Islet of Langerhans (tissue), 1 donor: ENCODE results near the gene CTRB2.
"Not testable (repeated sequence)": the region's sequence is repeated elsewhere in the genome, so short reads cannot be mapped to it uniquely, and the experiment has no call there.

ENCODE experiments used
- FAIRE-seq: peaks from one replicate; lab custom pipeline; 2011; peaks lifted over from hg19 to GRCh38; lab: Jason Lieb, UNC

CTRB2 gene

DNA sequence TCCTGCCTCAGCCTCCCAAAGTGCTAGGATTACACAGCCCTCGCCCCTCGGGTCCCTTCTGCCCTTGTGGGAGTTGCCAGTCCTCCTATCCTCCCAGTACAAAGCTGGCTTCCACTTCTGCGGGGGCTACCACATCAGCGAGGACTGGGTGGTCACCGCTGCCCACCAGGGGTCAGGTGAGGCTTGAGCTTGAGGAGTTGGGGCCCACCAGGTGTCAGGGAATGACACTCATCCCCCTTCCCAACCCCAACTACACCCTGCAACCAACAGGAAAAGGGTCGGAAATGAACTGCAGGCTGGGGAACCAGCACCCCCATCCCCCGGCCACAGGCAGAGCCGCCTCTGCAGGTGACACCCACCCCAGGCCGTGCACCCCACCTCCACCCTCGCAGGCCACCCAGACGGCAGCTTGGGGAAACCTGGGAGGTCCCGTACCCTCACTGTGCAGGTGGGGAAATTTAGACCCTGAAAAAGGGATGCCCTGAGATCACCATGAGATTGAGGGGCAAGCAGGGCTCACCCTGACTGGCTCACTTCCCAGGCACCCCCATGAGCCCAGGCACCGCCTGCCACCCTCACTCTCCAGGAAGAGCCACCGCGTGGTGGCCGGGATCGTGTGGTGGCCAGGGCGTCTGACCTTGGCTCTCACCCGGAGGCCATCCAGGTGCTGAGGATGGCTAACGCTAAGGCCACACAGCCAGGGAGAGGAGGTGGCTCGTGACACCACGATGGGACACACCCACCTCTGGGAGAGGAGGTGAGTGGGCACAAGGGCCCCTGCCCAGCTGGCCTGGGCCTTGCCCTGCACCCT lies 19.8 kb upstream of the CTRB2 start:
- no peak for FAIRE-seq

DNA sequence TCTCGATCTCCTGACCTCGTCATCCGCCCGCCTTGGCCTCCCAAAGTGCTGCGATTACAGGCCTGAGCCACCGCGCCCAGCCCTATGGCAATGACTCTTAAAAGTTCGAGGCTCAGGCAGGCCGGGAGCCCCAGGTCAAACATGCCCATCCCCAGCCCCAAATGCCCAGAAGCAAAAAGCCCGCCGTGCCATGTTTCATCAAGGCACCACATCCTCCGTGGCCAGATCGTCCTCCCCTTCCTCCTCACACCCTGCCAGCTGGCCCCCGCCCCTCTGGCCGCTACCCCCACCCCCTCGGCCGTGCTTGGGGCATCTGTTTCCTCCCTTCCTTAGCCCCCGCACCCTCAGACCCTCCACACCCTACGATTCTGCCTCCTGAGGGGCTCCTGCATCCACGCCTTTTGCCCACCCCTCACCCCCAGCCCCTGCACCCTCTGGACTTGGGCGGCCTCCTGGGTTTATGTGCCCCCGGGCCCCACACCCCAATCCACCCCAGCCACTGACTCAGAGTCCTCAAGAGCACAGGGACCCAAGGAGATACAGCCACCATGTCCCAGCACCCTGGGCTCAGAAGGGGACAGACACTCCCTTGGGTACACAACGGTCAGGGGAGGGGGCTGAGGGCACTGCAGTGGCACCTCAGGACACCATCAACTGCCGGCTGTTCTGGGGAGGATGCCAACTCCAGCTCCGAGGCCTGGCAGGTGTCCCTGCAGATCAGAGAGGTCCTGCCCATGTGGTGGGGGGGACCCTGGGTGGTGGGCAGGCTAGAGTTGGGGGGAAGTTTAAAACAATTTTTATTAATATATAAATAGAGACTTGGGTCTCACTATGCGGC lies 18.9 kb upstream of the CTRB2 start:
- no peak for FAIRE-seq

DNA sequence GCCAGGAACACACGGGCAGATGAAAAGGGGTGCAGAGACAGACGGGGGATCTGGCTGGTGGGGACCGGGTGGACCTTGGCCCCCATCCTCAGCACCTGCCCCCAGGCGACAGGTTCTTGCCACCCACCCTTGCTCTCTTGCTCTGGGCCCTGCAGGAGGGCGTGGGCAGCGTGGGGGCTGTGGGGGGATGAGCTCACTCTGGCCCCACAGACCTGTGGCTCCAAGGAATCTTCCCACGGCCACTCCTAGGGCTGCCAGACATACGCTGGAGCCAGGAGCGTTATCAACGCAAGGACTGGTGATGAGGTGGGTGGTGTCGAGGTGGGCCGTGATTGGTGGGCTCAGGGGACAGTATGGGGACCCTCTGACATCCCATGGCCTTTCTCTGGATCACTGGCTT lies 18.1 kb upstream of the CTRB2 start:
- FAIRE-seq, result no peak

DNA sequence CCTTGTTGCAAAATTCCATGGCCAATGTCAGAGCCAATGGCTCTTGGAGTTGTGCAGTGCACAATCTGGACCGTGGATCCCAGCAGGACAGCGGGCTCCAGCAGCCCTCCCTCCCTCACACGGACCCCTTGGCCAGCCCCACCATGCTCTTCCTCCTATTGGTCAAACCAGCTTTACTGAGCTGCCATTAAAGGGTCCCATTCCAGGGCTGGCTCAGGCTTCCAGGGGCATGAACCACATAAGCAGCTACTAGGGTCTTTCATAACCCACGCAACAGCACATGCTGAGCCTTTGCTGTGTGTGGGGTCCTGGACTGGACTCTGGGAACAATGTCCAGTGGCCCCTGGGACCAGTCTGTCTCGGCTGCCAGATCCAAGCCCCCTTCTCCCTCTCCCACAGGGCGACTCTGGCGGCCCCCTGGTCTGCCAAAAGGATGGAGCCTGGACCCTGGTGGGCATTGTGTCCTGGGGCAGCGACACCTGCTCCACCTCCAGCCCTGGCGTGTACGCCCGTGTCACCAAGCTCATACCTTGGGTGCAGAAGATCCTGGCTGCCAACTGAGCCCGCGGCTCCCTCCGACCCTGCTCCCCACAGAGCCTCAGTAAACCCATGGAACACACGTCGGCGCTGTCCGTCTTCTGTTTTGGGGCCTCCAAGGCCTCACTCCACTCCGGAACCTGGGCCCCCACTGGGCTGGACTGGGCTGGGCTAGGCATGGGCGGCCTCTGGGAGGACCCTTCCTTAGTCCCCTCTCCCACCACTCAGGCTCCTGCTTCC lies 17.5 kb upstream of the CTRB2 start:
- no peak for FAIRE-seq

DNA sequence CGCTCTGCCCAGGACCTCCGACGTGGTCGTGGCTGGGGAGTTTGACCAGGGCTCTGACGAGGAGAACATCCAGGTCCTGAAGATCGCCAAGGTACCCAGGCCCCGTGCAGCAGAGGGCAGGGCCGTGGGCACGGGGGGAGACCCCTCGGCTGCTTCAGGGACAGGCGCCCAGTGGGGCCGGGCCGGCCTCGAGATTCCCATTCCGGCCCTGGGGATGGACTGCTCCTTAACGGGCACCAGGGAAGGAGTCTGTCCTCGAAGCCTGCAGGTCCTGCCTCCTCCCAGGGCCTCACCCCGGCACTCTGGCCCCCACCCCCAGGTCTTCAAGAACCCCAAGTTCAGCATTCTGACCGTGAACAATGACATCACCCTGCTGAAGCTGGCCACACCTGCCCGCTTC lies 16.2 kb upstream of the CTRB2 start:
- FAIRE-seq, result not testable (repeated sequence)

DNA sequence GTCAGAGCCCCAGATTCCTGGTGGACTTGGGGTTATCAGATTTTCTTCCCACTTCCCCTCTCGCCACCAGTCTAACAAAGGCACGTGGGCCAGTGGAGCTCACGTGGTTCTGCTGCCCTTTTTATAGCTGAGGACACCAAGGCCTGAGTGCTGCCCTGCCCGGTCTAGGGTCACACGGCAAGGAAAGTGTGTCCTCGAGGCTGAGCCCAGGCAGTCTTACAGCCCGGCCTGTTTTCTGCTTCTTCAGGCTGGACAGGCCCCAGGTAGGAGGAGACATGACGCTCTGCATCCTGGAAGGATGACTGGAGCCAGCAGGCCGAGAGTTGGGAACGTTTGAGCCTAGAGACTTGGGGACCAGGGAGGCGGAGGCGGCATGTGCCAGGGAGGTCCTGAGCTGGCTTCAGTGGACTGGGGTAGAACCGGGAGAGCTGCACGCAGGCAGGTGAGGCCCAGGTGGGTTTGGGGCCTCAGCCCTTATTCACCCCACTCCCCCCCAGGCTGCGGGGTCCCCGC lies 15.4 kb upstream of the CTRB2 start:
- FAIRE-seq, result no peak

DNA sequence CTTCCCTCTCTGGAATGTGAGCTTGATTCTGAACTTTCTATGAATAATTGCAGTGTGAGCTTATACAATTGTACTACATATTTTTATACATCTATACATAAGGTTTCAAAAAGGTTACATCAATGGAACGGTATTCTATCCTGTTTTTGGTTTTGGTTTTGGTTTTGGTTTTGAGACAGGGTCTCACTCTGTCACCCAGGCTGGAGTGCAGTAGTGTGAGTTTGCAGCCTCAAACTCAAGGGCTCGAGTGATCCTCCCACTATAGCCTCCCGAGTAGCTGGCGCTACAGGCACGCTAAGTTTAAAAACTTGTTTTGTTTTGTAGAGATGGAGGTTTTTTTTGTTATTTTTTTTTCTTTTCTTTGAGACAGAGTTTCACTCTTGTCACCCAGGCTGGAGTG lies 12.9 kb upstream of the CTRB2 start:
- no peak for FAIRE-seq

DNA sequence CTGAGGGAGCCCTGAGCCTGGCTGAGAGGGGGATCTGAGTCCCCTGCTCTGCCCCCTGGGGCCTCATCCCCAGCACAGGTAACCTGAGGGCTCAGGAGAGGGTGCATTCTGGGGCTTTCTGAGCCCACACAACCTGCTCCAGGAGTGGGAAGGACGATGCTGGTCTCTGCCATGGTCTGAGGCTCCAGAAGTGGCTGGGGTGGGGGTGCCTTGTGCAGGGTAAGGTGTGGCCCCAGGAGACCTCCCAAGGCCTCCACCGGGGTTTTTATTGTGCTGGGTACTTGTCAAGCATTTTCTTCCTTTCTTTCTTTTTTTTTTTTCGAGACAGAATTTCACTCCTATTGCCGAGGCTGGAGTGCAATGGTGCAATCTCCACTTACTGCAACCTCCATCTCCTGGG lies 12.1 kb upstream of the CTRB2 start:
- FAIRE-seq, result no peak

DNA sequence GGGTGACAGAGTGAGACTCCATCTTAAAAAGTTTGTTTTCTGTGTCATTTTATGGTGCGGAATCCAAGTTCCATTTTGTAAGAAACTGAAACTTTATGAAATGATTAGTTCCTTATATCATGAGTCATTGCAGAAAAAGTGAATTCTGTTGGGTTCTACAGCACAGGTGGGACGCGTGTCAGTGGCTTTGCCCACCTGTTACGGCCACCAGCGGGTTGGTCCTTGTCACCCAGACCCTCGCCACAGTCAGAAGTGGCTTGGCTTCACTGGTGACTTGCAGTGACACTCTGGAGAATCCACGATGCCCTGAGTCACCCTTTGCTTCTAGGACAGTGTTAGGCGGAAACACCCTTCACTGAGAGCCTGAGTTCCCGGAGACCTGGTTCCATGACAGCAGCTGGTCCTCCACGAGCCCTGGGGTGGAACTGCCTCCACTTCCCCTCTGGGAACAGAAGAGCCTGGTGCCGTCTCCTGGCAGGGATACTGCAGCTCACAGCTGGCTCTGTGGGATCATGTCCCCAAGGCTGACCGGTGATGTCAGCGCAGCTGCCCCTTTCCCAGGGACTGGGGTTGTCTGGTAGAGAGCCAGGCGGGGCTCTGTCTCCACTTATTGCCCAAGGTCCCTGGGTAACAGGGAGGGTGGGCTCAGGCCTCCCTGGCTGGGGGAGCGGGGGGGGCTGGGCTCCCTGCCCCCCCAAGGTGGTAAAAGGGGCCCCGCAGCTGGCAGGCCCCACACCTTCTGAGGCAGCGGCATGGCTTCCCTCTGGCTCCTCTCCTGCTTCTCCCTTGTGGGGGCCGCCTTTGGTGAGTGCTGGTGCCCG lies 11.5 kb upstream of the CTRB2 start, which contains the start of gene CTRB1:
CTRB1 (plus strand) TSS at position 733 of the 821 bp plus-strand sequence; CDS start at position 753, 20 bp downstream.
- no peak for FAIRE-seq

DNA sequence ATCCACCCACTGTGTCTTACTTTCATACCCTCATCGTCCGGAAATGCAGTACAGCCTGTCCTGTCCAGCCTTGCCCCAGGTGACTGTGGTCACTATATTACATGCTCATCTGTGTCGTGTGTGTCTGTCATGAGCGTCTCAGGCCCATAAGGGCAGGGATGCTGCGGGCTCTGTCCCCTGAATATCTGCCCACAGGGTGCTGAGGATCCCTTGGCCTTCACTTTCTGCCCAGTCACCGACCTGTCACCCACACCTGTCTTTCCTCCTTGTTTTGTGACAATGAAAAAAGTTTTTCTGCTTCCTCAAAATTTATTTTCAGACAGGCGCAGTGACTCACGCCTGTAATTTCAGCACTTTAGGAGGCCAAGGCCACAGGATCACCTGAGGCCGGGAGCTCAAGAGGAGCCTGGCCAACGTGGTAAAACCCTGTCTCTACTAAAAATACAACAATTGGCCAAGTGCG lies 10.5 kb upstream of the CTRB2 start:
- no peak for FAIRE-seq

DNA sequence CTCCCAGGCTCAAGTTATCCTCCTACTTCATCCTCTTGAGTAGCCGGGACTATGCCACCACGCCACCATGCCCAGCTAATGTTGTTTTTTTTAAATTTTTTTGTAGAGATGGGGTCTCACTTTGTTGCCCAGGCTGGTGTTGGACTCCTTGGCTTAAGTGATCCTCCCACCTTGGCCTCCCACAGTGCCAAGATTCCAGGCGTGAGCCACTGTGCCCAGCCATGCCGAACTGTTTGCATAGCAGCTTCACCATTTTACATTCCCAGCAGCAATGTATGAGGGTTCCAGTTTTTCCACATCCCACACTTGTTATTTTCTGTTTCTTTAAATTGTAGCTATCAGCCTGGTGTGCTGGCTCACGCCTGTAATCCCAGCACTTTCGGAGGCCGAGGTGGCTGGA lies 9.6 kb upstream of the CTRB2 start:
- no peak for FAIRE-seq

DNA sequence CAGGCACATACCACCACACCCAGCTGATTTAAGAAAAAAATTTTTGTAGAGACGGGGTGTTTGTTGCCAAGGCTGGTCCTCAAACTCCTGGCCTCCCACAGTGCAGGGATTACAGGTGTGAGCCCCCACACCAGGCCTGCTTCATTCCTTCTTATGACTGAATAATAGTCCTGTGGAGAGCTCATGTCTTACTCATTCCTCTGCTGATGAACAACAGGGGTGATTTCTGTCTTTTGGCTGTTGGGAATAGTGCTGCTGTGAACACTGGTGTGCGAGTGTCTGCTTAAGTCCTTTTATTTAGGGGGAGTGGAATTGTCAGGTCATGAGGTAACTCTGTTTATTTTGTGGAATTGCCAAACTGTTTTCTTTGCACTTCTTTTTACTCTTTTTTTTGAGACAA lies 9.2 kb upstream of the CTRB2 start:
- FAIRE-seq, result no peak

DNA sequence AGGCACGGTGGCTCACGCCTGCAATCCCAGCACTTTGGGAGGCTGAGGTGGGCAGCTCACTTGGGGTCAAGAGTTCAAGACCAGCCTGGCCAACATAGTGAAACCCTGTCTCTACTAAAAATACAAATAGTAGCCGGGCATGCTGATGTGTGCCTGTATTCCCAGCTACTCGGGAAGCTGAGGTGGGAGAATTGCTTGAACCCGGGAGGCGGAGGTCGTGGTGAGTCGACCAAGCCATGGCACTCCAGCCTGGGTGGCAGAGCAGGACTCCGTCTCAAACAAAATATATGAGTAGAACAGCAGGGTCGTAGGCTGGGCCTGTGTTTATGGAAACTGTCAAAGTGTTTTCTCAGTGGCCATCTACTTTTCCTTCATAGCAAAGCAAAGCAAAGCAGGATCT lies 4.3 kb upstream of the CTRB2 start:
- FAIRE-seq, result not testable (repeated sequence)

DNA sequence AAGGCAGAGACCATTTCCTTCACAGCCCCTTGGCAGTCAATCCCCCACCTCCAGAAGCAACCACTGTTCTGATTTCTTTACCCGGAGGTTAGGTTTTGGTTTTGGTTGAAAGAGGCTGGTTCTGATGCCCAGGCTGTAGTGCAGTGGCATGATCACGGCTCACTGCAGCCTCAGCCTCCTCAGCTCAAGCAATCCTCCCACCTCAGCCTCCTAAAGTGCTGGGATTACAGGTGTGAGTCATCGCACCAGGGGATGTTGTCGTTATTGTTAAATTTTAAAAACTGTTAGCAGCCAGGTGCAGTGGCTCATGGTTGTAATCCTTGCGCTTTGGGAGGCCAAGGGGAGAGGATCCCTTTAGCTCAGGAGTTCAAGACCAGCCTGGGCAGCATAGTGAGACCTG lies 3.0 kb upstream of the CTRB2 start:
- FAIRE-seq, result no peak

DNA sequence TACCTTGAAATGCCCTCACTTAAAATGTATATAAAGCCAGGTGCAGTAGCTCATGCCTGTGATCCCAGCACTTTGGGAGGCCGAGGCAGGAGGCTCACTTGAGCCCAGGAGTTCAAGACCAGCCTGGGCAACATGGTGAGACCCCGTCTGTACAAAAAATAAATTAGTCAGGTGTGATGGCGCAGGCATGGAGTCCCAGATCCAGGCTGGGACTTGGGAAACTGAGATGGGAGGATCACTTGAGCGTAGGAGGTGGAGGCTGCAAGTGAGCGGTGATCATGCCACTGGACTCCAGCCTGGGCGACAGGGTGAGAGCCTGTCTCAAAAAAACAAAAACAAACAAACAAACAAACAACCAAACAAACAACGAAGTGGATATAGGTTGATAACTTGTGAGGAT lies 2.6 kb upstream of the CTRB2 start:
- FAIRE-seq, result not testable (repeated sequence)

DNA sequence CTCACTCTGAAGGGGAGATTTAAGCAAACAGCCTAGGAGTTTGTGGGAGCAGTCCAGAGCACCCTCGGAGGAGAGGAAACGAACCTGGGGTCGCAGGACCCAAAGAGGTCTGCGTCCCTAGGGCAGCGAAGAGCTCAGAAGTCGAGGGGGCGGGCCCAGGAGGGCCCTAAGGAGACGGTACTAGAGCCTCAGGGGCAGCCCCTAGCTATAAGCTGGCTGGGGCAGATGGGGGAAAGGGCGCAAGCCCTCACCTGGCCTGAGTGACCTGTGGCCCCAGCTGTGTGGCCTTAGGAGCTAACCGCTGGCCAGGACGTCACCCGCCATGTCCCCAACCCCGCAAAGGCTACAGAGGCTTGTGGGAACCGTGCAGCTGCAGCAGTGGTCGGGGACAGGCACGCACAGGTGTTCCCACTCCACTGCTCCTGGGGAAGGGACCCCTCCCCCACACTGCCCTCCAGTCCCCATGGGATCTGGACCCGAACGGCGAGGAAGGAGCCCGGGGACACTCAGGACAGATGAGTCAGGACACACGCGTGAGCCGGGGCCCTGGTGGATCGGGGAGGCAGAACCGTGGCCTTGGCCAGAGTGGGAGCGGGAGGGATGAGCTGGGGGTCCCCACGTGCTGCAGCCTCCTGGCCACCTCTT lies 2.0 kb upstream of the CTRB2 start:
- no peak for FAIRE-seq

DNA sequence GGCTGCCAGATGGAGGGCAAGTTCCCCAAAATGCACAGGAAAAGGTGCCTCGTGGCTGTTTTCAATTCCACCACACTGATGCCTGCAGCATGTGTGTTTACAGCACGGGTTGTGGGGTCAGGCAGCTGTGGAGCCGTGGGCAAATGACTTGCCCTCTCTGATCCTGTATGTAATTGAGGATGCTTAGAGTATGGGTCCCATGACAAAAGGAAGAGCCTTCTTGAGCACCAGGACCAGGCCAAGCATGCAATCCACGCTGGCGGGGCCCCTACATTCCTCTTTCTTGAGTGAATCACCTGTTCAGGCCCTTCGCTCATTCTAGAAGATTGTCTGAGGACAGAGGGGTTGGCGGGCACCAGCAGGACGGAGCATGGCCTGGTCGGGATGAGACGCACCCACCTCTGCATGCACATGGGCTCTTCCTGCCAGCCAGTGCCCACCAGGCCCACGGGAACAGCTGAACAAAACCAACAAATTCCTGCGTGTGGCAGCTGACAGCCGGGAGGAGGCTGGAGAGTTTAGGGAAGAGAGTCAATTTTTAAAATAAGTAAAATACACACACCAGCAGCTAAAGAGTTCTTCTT lies 1.4 kb upstream of the CTRB2 start:
- FAIRE-seq, result no peak

DNA sequence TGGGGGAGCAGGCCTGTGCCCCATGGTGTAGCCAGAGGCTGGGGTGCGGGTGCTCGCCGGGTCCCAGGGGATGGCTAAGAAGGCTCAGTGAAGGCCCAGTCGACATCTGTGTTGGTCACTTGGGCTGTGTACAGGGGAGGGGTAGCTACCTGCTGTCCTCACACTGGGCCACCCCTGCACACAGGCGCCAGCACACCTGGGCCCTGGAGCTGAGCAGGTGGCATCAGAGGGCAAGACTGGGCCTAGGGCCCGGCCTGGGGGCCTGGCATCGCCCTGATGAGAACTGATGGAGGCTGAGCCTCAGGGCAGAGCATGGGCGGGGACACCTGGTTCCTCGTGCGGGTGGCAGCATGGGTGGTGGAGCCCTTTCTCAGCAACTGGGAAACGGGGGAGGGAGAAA lies 870 bp upstream of the CTRB2 start:
- FAIRE-seq, result no peak

DNA sequence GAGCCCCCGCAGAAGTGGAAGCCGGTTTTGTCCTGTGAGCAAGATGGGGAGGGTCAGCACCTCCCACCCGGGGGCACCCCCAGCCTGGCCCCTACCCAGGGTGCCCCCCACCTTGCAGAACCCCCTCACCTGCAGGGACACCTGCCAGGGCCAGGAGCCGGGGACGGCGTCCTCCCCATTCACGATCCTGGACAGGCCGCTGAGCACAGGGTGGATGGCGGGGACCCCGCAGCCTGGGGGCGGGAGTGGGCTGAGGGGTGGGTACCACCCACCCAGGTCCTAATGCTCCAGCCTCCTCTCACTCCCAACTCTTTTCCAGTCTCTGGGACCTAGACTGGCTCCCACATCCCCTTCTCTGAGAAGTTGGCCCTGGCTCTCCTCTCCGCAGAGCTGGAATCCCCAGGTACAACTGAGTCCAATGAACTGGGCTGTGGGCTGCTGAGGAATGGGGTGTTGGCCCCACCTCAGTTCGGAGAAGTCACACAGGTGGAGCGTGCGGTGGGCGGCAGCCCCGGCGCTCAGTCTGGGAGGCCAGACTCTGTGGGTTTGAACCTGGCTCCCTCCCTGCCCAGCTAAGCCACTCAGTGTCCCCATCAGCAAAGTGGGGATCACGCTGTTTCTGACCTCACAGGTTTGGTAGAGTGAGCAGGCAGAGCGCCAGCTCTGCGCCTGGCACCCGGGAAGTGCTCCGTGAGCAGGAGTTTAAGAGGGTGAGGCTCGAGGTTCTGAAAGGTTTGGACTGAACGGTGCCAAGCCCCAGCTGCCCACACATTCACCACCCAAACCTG lies 806 bp downstream of the CTRB2 start:
- FAIRE-seq, result not testable (repeated sequence)

DNA sequence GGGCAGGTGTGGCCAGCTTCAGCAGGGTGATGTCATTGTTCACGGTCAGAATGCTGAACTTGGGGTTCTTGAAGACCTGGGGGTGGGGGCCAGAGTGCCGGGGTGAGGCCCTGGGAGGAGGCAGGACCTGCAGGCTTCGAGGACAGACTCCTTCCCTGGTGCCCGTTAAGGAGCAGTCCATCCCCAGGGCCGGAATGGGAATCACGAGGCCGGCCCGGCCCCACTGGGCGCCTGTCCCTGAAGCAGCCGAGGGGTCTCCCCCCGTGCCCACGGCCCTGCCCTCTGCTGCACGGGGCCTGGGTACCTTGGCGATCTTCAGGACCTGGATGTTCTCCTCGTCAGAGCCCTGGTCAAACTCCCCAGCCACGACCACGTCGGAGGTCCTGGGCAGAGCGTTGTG lies 1.5 kb downstream of the CTRB2 start:
- not testable (repeated sequence) for FAIRE-seq
